ENCODE results near the gene RALGAPA1. TPM values are rescaled to one million over a fixed set of nuclear protein-coding genes. Genes with fewer than 3 reads are reported as not detected.

RALGAPA1 gene
- total and polyA plus RNA-seq, 2 of the 13 experiments (the other 11 are each of a cell fraction or from before 2014, with no cell fraction given) = 65.0 to 89.2 TPM

GRCh38 chr14:35661875-35662274 lies 147.2 kb downstream of the RALGAPA1 start (continued):
- peak; percentile 74; the same call in 1 of the 2 replicates for TF ChIP-seq ARID5B (CRISPR knock-in tag; IDR thresholded peaks at IDR 0.05)
- no peak for TF ChIP-seq ZMYM2 (CRISPR knock-in tag; IDR thresholded peaks at IDR 0.05)
- TF ChIP-seq NFIC (IDR thresholded peaks at IDR 0.05; ENCODE audit: low read length) = peak; percentile 81; the same call in 1 of the 2 replicates
- no peak for TF ChIP-seq HOXA3 (CRISPR knock-in tag; IDR thresholded peaks at IDR 0.05)
- TF ChIP-seq EP300 (IDR thresholded peaks at IDR 0.05; ENCODE audit: low read depth in 2 of 2, low read length in 2 of 2) = peak in 1 of 2 experiments; percentile 72; a peak in 2 of 4 replicates
- TF ChIP-seq EP300 (CRISPR knock-in tag; IDR thresholded peaks at IDR 0.05; ENCODE audit: borderline replicate concordance) = no peak
- no peak for TF ChIP-seq ZNF12 (CRISPR knock-in tag; IDR thresholded peaks at IDR 0.05)
- TF ChIP-seq ZGPAT (CRISPR knock-in tag; IDR thresholded peaks at IDR 0.05) = peak; percentile 48; the same call in 1 of the 2 replicates
- no peak for TF ChIP-seq FOXP1 (IDR thresholded peaks at IDR 0.05)
- TF ChIP-seq FOXP1 (CRISPR knock-in tag; IDR thresholded peaks at IDR 0.05) = peak; percentile 60; the same call in 1 of the 2 replicates
- TF ChIP-seq GABPB1 (CRISPR knock-in tag; IDR thresholded peaks at IDR 0.05) = no peak
- TF ChIP-seq, protein P1, sequence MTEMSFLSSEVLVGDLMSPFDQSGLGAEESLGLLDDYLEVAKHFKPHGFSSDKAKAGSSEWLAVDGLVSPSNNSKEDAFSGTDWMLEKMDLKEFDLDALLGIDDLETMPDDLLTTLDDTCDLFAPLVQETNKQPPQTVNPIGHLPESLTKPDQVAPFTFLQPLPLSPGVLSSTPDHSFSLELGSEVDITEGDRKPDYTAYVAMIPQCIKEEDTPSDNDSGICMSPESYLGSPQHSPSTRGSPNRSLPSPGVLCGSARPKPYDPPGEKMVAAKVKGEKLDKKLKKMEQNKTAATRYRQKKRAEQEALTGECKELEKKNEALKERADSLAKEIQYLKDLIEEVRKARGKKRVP (CRISPR knock-in tag; IDR thresholded peaks at IDR 0.05) = peak in 1 of 2 experiments; percentile 71; a peak in 2 of 4 replicates
- no peak for TF ChIP-seq TRIM22 (IDR thresholded peaks at IDR 0.05)
- no peak for TF ChIP-seq DPF2 (CRISPR knock-in tag; IDR thresholded peaks at IDR 0.05; ENCODE audit: borderline replicate concordance, low read depth)
- TF ChIP-seq FOXP4 (CRISPR knock-in tag; IDR thresholded peaks at IDR 0.05) = 0 out of 2 replicates have a peak, but pooled peaks have one; percentile 20
- TF ChIP-seq ZNF513 (CRISPR knock-in tag; conservative IDR thresholded peaks at IDR 0.05) = no peak
- TF ChIP-seq BCL6 (CRISPR knock-in tag; IDR thresholded peaks at IDR 0.05) = 0 out of 2 replicates have a peak, but pooled peaks have one; percentile 17
- no peak for TF ChIP-seq NR2C2 (CRISPR knock-in tag; IDR thresholded peaks at IDR 0.05; ENCODE audit: borderline replicate concordance)
- TF ChIP-seq SETDB1 (CRISPR knock-in tag; IDR thresholded peaks at IDR 0.05; ENCODE audit: borderline replicate concordance) = no peak
- no peak for TF ChIP-seq U2AF2 (IDR thresholded peaks at IDR 0.05; ENCODE audit: low read depth, low read length)
